ENCODE results near the gene PTPRT. TPM values are rescaled to one million over a fixed set of nuclear protein-coding genes. Genes with fewer than 3 reads are reported as not detected.

Gene PTPRT
- total RNA-seq, 1 donor from 2014 or later: not detected

- H3K9me3 Mint-ChIP-seq (ENCODE audit: unreplicated experiment): peaks cover 24% of the 10 kb centered on the region
- H3K36me3 Mint-ChIP-seq (ENCODE audit: unreplicated experiment): no peaks in the 10 kb centered on the region
- H3K4me1 Mint-ChIP-seq (ENCODE audit: unreplicated experiment): no peaks in the 10 kb centered on the region
- TF ChIP-seq, protein P1, sequence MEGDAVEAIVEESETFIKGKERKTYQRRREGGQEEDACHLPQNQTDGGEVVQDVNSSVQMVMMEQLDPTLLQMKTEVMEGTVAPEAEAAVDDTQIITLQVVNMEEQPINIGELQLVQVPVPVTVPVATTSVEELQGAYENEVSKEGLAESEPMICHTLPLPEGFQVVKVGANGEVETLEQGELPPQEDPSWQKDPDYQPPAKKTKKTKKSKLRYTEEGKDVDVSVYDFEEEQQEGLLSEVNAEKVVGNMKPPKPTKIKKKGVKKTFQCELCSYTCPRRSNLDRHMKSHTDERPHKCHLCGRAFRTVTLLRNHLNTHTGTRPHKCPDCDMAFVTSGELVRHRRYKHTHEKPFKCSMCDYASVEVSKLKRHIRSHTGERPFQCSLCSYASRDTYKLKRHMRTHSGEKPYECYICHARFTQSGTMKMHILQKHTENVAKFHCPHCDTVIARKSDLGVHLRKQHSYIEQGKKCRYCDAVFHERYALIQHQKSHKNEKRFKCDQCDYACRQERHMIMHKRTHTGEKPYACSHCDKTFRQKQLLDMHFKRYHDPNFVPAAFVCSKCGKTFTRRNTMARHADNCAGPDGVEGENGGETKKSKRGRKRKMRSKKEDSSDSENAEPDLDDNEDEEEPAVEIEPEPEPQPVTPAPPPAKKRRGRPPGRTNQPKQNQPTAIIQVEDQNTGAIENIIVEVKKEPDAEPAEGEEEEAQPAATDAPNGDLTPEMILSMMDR (IDR thresholded peaks at IDR 0.05): no peak
- H3K27ac Mint-ChIP-seq (ENCODE audit: unreplicated experiment): no peak overlapping the region
- H3K4me3 Mint-ChIP-seq (ENCODE audit: unreplicated experiment): no peak overlapping the region
- no peaks in the 10 kb centered on the region for H3K27me3 Mint-ChIP-seq (ENCODE audit: unreplicated experiment)
- DNase-seq (ENCODE audit: extremely low spot score, unreplicated experiment): no peak
These were observed 624.3 kb downstream of the PTPRT start for GRCh38 chr20:42565235-42565995.

GRCh38 chr20:42559665-42560064 lies 630.0 kb downstream of the PTPRT start:
- no peaks in the 10 kb centered on the region for H3K27me3 Mint-ChIP-seq (ENCODE audit: unreplicated experiment)
- TF ChIP-seq, protein P1 (IDR thresholded peaks at IDR 0.05): no peak
- H3K27ac Mint-ChIP-seq (ENCODE audit: unreplicated experiment): no peak overlapping the region
- no peaks in the 10 kb centered on the region for H3K4me1 Mint-ChIP-seq (ENCODE audit: unreplicated experiment)
- H3K36me3 Mint-ChIP-seq (ENCODE audit: unreplicated experiment): no peaks in the 10 kb centered on the region
- DNase-seq (ENCODE audit: extremely low spot score, unreplicated experiment): no peak
- peaks cover 38% of the 10 kb centered on the region for H3K9me3 Mint-ChIP-seq (ENCODE audit: unreplicated experiment)
- no peak overlapping the region for H3K4me3 Mint-ChIP-seq (ENCODE audit: unreplicated experiment)

DNA sequence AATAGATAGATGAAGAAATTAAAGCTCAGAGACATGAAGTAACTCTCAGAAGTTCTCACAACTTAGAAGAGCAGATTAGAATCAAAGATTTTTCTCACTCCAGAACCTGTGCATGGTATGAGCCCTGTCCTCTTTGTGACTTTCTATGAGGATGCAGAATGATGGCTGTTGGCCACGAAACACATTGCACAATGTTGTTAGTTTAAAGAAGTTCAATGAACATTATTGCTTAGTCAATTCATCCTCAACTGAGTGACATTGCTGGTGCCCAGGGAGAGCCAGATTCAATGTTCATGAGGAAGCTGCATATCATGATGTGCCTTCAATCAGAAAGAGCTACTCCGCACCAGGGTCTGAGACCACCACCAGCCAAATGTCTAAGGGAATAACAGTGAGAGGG lies 633.1 kb downstream of the PTPRT start:
- no peak for DNase-seq (ENCODE audit: extremely low spot score, unreplicated experiment)
- Mint-ChIP-seq H3K27ac (ENCODE audit: unreplicated experiment) (no peak overlapping the region), H3K36me3 (ENCODE audit: unreplicated experiment) (no peaks in the 10 kb centered on the region), H3K27me3 (ENCODE audit: unreplicated experiment) (no peaks in the 10 kb centered on the region), H3K9me3 (ENCODE audit: unreplicated experiment) (peaks cover 27% of the 10 kb centered on the region), H3K4me3 (ENCODE audit: unreplicated experiment) (no peak overlapping the region), H3K4me1 (ENCODE audit: unreplicated experiment) (no peaks in the 10 kb centered on the region)
- TF ChIP-seq, protein P1 (IDR thresholded peaks at IDR 0.05): no peak

- no peak for DNase-seq (ENCODE audit: extremely low spot score, unreplicated experiment)
- no peaks in the 10 kb centered on the region for H3K4me1 Mint-ChIP-seq (ENCODE audit: unreplicated experiment)
- H3K4me3 Mint-ChIP-seq (ENCODE audit: unreplicated experiment): no peak overlapping the region
- TF ChIP-seq, protein P1 (IDR thresholded peaks at IDR 0.05): no peak
- H3K27me3 Mint-ChIP-seq (ENCODE audit: unreplicated experiment): no peaks in the 10 kb centered on the region
- peaks cover 11% of the 10 kb centered on the region for H3K9me3 Mint-ChIP-seq (ENCODE audit: unreplicated experiment)
- no peaks in the 10 kb centered on the region for H3K36me3 Mint-ChIP-seq (ENCODE audit: unreplicated experiment)
- H3K27ac Mint-ChIP-seq (ENCODE audit: unreplicated experiment): no peak overlapping the region
These were observed 636.3 kb downstream of the PTPRT start for GRCh38 chr20:42553374-42553773.

GRCh38 chr20:42549496-42549895 lies 640.2 kb downstream of the PTPRT start:
- TF ChIP-seq, protein P1 (IDR thresholded peaks at IDR 0.05): no peak
- Mint-ChIP-seq H3K4me3 (ENCODE audit: unreplicated experiment) (no peak overlapping the region), H3K27ac (ENCODE audit: unreplicated experiment) (no peak overlapping the region), H3K9me3 (ENCODE audit: unreplicated experiment) (no peaks in the 10 kb centered on the region), H3K4me1 (ENCODE audit: unreplicated experiment) (no peaks in the 10 kb centered on the region), H3K27me3 (ENCODE audit: unreplicated experiment) (no peaks in the 10 kb centered on the region), H3K36me3 (ENCODE audit: unreplicated experiment) (no peaks in the 10 kb centered on the region)
- DNase-seq (ENCODE audit: extremely low spot score, unreplicated experiment): no peak
